IPS-18c (cell line): Measurements from ENCODE around the gene CDKAL1.

Source experiments
- H3K4me3 ChIP-seq: 2 replicates; pipeline ENCODE4 v1.7.0; 2013; ENCODE audit warnings: low read depth, mild to moderate bottlenecking, low read length, moderate library complexity; ENCODE audit not compliant: insufficient read depth
- H3K9me3 ChIP-seq: one replicate; pipeline ENCODE4 v1.6.1; 2013; ENCODE audit warnings: mild to moderate bottlenecking, low read length, moderate library complexity; ENCODE audit not compliant: control insufficient read depth, insufficient read depth

The CDKAL1 gene

GRCh38 chr6:20875369-20875963 is 341.2 kb downstream of the CDKAL1 start:
- Histone ChIP-seq H3K4me3 (no peak overlapping the region), H3K9me3 (no peaks in the 10 kb centered on the region)

GRCh38 chr6:20876036-20876435 is 341.8 kb downstream of the CDKAL1 start:
- Histone ChIP-seq H3K4me3 (no peak overlapping the region), H3K9me3 (no peaks in the 10 kb centered on the region)

- Histone ChIP-seq H3K9me3 (no peaks in the 10 kb centered on the region), H3K4me3 (no peak overlapping the region)
Measured at GRCh38 chr6:20876561-20876960, 342.3 kb downstream of the CDKAL1 start.

GRCh38 chr6:20877008-20877937 is 343.0 kb downstream of the CDKAL1 start:
- no peak overlapping the region for H3K4me3 ChIP-seq

GRCh38 chr6:20879121-20879520 is 344.9 kb downstream of the CDKAL1 start:
- Histone ChIP-seq H3K4me3 (no peak overlapping the region), H3K9me3 (no peaks in the 10 kb centered on the region)

More at GRCh38 chr6:20877008-20877937, 343.0 kb downstream of the CDKAL1 start:
- no peaks in the 10 kb centered on the region for H3K9me3 ChIP-seq

GRCh38 chr6:20879526-20879925 is 345.3 kb downstream of the CDKAL1 start:
- H3K9me3 ChIP-seq, result no peaks in the 10 kb centered on the region
- H3K4me3 ChIP-seq, result no peak overlapping the region

- no peaks in the 10 kb centered on the region for H3K9me3 ChIP-seq
- no peak overlapping the region for H3K4me3 ChIP-seq
Measured at GRCh38 chr6:20881365-20881764, 347.1 kb downstream of the CDKAL1 start.

GRCh38 chr6:20882014-20882413 is 347.8 kb downstream of the CDKAL1 start:
- no peaks in the 10 kb centered on the region for H3K9me3 ChIP-seq
- no peak overlapping the region for H3K4me3 ChIP-seq

- Histone ChIP-seq H3K4me3 (no peak overlapping the region), H3K9me3 (no peaks in the 10 kb centered on the region)
Measured at GRCh38 chr6:20885076-20885475, 350.8 kb downstream of the CDKAL1 start.

- H3K9me3 ChIP-seq, result no peaks in the 10 kb centered on the region
- H3K4me3 ChIP-seq, result no peak overlapping the region
Measured at GRCh38 chr6:20891161-20891560, 356.9 kb downstream of the CDKAL1 start.

GRCh38 chr6:20892365-20892764 is 358.1 kb downstream of the CDKAL1 start:
- Histone ChIP-seq H3K4me3 (no peak overlapping the region), H3K9me3 (no peaks in the 10 kb centered on the region)

- H3K4me3 ChIP-seq, result no peak overlapping the region
- no peaks in the 10 kb centered on the region for H3K9me3 ChIP-seq
Measured at GRCh38 chr6:20893412-20893811, 359.2 kb downstream of the CDKAL1 start.

- no peaks in the 10 kb centered on the region for H3K9me3 ChIP-seq
- H3K4me3 ChIP-seq, result no peak overlapping the region
Measured at GRCh38 chr6:20900389-20901160, 366.3 kb downstream of the CDKAL1 start.

- no peak overlapping the region for H3K4me3 ChIP-seq
- H3K9me3 ChIP-seq, result no peaks in the 10 kb centered on the region
Measured at GRCh38 chr6:20905377-20905776, 371.1 kb downstream of the CDKAL1 start.

GRCh38 chr6:20906945-20907344 is 372.7 kb downstream of the CDKAL1 start:
- no peak overlapping the region for H3K4me3 ChIP-seq
- H3K9me3 ChIP-seq, result no peaks in the 10 kb centered on the region

- Histone ChIP-seq H3K4me3 (no peak overlapping the region), H3K9me3 (no peaks in the 10 kb centered on the region)
Measured at GRCh38 chr6:20907486-20908071, 373.3 kb downstream of the CDKAL1 start.

- H3K4me3 ChIP-seq, result no peak overlapping the region
- no peaks in the 10 kb centered on the region for H3K9me3 ChIP-seq
Measured at GRCh38 chr6:20909621-20910020, 375.4 kb downstream of the CDKAL1 start.
